HL-60 (cell line): ENCODE measurements around the gene TTL.
"Not testable (repeated sequence)": the region's sequence is repeated elsewhere in the genome, so short reads cannot be mapped to it uniquely, and the experiment has no call there.

Experiments
- CTCF ChIP-seq: IDR thresholded peaks from one replicate; pipeline ENCODE4 v1.5.1; 2011; ENCODE audit warnings: low read length, control low read depth, inconsistent platforms; ENCODE audit not compliant: insufficient read depth
- REST ChIP-seq: IDR thresholded peaks from 2 replicates; pipeline ENCODE4 v1.6.1; 2012; ENCODE audit warnings: low read depth; ENCODE audit not compliant: insufficient replicate concordance

GRCh38 chr2:112495878-112496277, 13.9 kb downstream of the TTL start:
- not testable (repeated sequence) for TF ChIP-seq CTCF, REST
